Astrocyte (in vitro differentiated cells and primary cell): ENCODE measurements around the gene SNTB2.

Experiments used
- EZH2 ChIP-seq: IDR thresholded peaks from 2 replicates; pipeline ENCODE4 v1.6.1; 2012; ENCODE audit warnings: mild to moderate bottlenecking, low read length, inconsistent platforms; ENCODE audit not compliant: insufficient read depth
- TF ChIP-seq, protein P1 (sequence below): IDR thresholded peaks from 2 replicates; pipeline ENCODE4 v1.5.1; 2011; ENCODE audit warnings: low read depth, mild to moderate bottlenecking, inconsistent platforms, low read length, moderate library complexity; ENCODE audit not compliant: insufficient read depth

DNA sequence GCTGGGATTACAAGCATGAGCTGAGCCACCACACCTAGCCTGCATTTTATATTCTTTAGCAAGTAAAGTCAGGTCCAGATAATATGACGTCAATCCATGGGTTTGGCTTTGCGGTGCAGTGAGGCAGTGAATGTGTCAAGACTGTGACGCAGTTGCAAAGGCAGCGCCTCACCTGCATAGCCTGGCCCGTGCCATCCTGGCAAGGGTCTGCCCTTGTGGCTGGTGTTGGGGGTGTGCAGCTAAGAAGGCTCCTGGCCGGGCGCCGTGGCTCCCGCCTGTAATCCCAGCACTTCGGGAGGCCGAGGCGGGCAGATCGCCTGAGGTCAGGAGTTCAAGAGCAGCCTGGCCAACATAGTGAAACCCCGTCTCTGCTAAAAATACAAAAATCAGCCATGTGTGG lies 136.5 kb downstream of the SNTB2 start:
- TF ChIP-seq, protein P1, sequence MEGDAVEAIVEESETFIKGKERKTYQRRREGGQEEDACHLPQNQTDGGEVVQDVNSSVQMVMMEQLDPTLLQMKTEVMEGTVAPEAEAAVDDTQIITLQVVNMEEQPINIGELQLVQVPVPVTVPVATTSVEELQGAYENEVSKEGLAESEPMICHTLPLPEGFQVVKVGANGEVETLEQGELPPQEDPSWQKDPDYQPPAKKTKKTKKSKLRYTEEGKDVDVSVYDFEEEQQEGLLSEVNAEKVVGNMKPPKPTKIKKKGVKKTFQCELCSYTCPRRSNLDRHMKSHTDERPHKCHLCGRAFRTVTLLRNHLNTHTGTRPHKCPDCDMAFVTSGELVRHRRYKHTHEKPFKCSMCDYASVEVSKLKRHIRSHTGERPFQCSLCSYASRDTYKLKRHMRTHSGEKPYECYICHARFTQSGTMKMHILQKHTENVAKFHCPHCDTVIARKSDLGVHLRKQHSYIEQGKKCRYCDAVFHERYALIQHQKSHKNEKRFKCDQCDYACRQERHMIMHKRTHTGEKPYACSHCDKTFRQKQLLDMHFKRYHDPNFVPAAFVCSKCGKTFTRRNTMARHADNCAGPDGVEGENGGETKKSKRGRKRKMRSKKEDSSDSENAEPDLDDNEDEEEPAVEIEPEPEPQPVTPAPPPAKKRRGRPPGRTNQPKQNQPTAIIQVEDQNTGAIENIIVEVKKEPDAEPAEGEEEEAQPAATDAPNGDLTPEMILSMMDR, result no peak
- no peak for TF ChIP-seq EZH2
